ENCODE data around the gene MAPK1.
"Not testable (repeated sequence)": the region's sequence is repeated elsewhere in the genome, so short reads cannot be mapped to it uniquely, and the experiment has no call there.

MAPK1 gene

GRCh38 chr22:21736084-21736642, 131.3 kb downstream of the MAPK1 start:
- H3K4me3 ChIP-seq (ENCODE audit: low read depth, low read length), result peak overlapping the region; percentile 53
- no peak for DNase-seq (ENCODE audit: low read depth)

GRCh38 chr22:21735200-21736083, 132.0 kb downstream of the MAPK1 start, which contains the start of gene YPEL1:
TSS of gene YPEL1 (minus strand) at chr22:21735794. CDS start at chr22:21710744, 25,050 bp downstream.
- DNase-seq (ENCODE audit: low read depth), result peak; percentile 90
- peak within 1 kb of the TSS; percentile 53 for H3K4me3 ChIP-seq (ENCODE audit: low read depth, low read length)

- DNase-seq (ENCODE audit: low read depth), result no peak
- peak overlapping the region; percentile 49 for H3K4me3 ChIP-seq (ENCODE audit: low read depth, low read length)
These were observed 132.8 kb downstream of the MAPK1 start for GRCh38 chr22:21734540-21735199.

- no peak for DNase-seq (ENCODE audit: low read depth)
- H3K4me3 ChIP-seq (ENCODE audit: low read depth, low read length), result no peak overlapping the region
These were observed 135.9 kb downstream of the MAPK1 start for GRCh38 chr22:21731503-21731902.

GRCh38 chr22:21730535-21731308, 136.7 kb downstream of the MAPK1 start:
- no peak for DNase-seq (ENCODE audit: low read depth)
- H3K4me3 ChIP-seq (ENCODE audit: low read depth, low read length), result no peak overlapping the region

GRCh38 chr22:21729184-21729583, 138.3 kb downstream of the MAPK1 start:
- not testable (repeated sequence) for DNase-seq (ENCODE audit: low read depth)

GRCh38 chr22:21728270-21728669, 139.2 kb downstream of the MAPK1 start:
- DNase-seq (ENCODE audit: low read depth), result no peak
- H3K4me3 ChIP-seq (ENCODE audit: low read depth, low read length), result no peak overlapping the region

More at GRCh38 chr22:21729184-21729583, 138.3 kb downstream of the MAPK1 start:
- H3K4me3 ChIP-seq (ENCODE audit: low read depth, low read length), result not testable (repeated sequence)

GRCh38 chr22:21727768-21728167, 139.7 kb downstream of the MAPK1 start:
- H3K4me3 ChIP-seq (ENCODE audit: low read depth, low read length), result no peak overlapping the region
- no peak for DNase-seq (ENCODE audit: low read depth)

- no peak overlapping the region for H3K4me3 ChIP-seq (ENCODE audit: low read depth, low read length)
- DNase-seq (ENCODE audit: low read depth), result no peak
These were observed 140.3 kb downstream of the MAPK1 start for GRCh38 chr22:21727159-21727558.

GRCh38 chr22:21726650-21727049, 140.8 kb downstream of the MAPK1 start:
- DNase-seq (ENCODE audit: low read depth), result no peak
- H3K4me3 ChIP-seq (ENCODE audit: low read depth, low read length), result no peak overlapping the region

- no peak overlapping the region for H3K4me3 ChIP-seq (ENCODE audit: low read depth, low read length)
- no peak for DNase-seq (ENCODE audit: low read depth)
These were observed 141.3 kb downstream of the MAPK1 start for GRCh38 chr22:21725956-21726649.

- not testable (repeated sequence) for H3K4me3 ChIP-seq (ENCODE audit: low read depth, low read length); DNase-seq (ENCODE audit: low read depth)
These were observed 142.9 kb downstream of the MAPK1 start for GRCh38 chr22:21724496-21724895.

- not testable (repeated sequence) for H3K4me3 ChIP-seq (ENCODE audit: low read depth, low read length); DNase-seq (ENCODE audit: low read depth)
These were observed 146.1 kb downstream of the MAPK1 start for GRCh38 chr22:21721195-21721852.

GRCh38 chr22:21720191-21720859, 147.1 kb downstream of the MAPK1 start:
- H3K4me3 ChIP-seq (ENCODE audit: low read depth, low read length); DNase-seq (ENCODE audit: low read depth): not testable (repeated sequence)

- no peak for DNase-seq (ENCODE audit: low read depth)
- H3K4me3 ChIP-seq (ENCODE audit: low read depth, low read length), result no peak overlapping the region
These were observed 148.4 kb downstream of the MAPK1 start for GRCh38 chr22:21719024-21719423.

- H3K4me3 ChIP-seq (ENCODE audit: low read depth, low read length), result no peak overlapping the region
- DNase-seq (ENCODE audit: low read depth), result no peak
These were observed 148.9 kb downstream of the MAPK1 start for GRCh38 chr22:21718499-21718898.

GRCh38 chr22:21716395-21717122, 150.9 kb downstream of the MAPK1 start:
- H3K4me3 ChIP-seq (ENCODE audit: low read depth, low read length), result not testable (repeated sequence)

More at GRCh38 chr22:21716395-21717122, 150.9 kb downstream of the MAPK1 start:
- not testable (repeated sequence) for DNase-seq (ENCODE audit: low read depth)
